OCI-M2 (cell line): ENCODE data around the gene PDCD7.
"Not testable (repeated sequence)": the region's sequence is repeated elsewhere in the genome, so short reads cannot be mapped to it uniquely, and the experiment has no call there.

Experiments used
- DNase-seq: peaks from one replicate; lab custom pipeline; 2025; ENCODE audit not compliant: unreplicated experiment; lab: John Stamatoyannopoulos, UW

The PDCD7 gene

DNA sequence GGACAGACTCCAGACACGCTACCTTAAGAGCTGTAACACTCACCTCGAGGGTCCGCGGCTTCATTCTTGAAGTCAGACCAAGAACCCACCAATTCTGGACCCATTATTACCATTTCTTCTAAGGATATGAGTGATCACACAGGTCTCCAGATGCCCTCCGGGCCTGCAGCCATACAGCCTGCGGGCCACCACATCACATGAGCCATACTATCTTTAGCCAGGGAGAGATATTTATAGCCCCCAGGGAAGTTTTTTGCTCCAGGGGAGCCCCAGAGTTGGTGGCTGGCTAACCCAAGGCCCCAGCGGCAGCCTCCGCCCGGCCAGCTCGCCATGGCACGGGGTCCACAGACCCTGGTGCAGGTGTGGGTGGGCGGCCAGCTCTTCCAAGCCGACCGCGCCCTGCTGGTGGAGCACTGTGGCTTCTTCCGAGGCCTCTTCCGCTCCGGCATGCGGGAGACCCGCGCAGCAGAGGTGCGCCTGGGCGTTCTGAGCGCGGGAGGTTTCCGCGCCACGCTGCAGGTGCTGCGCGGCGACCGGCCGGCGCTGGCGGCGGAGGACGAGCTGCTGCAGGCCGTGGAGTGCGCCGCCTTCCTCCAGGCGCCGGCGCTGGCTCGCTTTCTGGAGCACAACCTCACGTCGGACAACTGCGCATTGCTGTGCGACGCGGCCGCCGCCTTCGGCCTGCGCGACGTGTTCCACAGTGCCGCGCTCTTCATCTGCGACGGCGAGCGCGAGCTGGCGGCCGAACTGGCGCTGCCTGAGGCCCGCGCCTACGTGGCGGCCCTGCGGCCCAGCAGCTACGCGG lies 56.9 kb downstream of the PDCD7 start, which contains the start of gene KBTBD13:
KBTBD13 (plus strand) TSS at position 261 of the 805 bp plus-strand sequence; CDS start at position 331, 70 bp downstream.
- DNase-seq: no peak

- DNase-seq: not testable (repeated sequence)
Observed at GRCh38 chr15:65075607-65076395, 57.8 kb downstream of the PDCD7 start.

GRCh38 chr15:65074946-65075345 lies 58.7 kb downstream of the PDCD7 start:
- not testable (repeated sequence) for DNase-seq

- DNase-seq: no peak
Observed at GRCh38 chr15:65072617-65073016, 61.0 kb downstream of the PDCD7 start.

GRCh38 chr15:65072027-65072426 lies 61.6 kb downstream of the PDCD7 start:
- no peak for DNase-seq

GRCh38 chr15:65071381-65071811 lies 62.2 kb downstream of the PDCD7 start:
- DNase-seq: no peak

DNA sequence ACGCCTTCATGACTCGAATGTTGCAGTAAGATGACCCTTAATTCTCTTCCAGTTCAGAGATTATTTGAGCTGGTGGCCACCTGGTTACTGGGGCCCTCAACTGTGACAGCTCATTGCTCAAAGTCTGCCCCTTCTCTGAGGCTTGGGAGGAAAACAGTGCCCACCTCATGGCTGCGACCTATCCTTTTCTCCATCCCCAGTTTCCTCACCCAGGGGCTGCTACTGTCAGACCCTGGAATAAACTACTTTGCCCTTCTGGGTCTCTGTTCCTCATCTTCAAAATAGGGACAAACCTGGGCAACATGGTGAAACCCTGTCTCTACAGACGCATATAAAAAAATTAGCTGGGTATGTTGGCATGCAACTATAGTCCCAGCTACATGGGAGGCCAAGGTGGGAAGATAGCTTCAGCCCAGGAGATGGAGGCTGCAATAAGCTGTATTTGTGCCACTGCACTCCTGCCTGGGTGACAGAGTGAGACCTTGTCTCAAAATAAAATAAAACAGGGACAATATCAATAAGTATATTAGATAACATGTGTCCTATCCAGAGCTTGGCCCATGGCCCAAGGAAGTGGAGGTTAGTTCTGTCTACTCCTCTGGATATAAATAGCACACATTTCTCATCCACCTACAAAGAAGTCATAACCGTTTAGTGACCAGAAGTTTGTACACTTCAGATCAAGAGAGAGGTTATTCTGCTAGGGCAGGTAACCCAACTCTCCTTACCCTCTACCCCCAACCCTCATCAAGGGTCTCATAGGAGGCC lies 63.6 kb downstream of the PDCD7 start:
- no peak for DNase-seq

- no peak for DNase-seq
Observed at GRCh38 chr15:65069179-65069578, 64.4 kb downstream of the PDCD7 start.

DNA sequence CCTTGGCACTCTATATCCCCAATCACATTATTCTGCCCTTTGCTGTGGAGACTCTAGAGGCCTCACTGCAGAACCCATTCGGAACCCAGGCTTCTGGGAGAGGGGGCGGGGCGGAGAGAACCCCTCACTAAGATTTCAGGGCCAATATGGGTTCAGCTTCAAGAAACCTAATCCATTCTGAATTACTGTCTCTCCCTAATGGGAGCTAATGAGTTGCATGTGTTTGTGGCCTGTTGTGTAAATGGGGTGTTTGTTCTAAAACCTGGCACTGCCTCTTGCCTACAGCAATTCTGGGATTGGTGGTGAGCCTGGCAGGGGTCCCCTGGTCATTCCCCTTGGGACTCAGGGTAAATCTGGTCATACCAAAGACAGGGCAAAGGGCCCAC lies 65.2 kb downstream of the PDCD7 start:
- no peak for DNase-seq

- no peak for DNase-seq
Observed at GRCh38 chr15:65067645-65068402, 65.8 kb downstream of the PDCD7 start, which contains the start of gene RASL12. Gene RASL12 (minus strand): TSS chr15:65067991. CDS start chr15:65067835, 156 bp downstream.
